Mesothelial cell of epicardium (in vitro differentiated cells): ENCODE data around the gene DENND1B. TPM values are rescaled to one million over a fixed set of nuclear protein-coding genes. Genes with fewer than 3 reads are reported as not detected.

Experiments
- DNase-seq, 2 experiments: peaks; one replicate each; pipeline ENCODE4 v3.0.0; 2021; ENCODE audit warnings: low spot score in 2 of 2; ENCODE audit not compliant: unreplicated experiment in 2 of 2
- H3K27ac Mint-ChIP-seq: 2 replicates; pipeline ENCODE4 v1.8.0; 2021; ENCODE audit warnings: mixed read lengths
- H3K27me3 Mint-ChIP-seq: 2 replicates; pipeline ENCODE4 v1.8.0; 2021; ENCODE audit warnings: low read depth, mixed read lengths
- H3K36me3 Mint-ChIP-seq: 2 replicates; pipeline ENCODE4 v1.8.0; 2021; ENCODE audit warnings: mixed read lengths
- H3K4me1 Mint-ChIP-seq: 2 replicates; pipeline ENCODE4 v1.8.0; 2021; ENCODE audit warnings: mixed read lengths
- H3K4me3 Mint-ChIP-seq: 2 replicates; pipeline ENCODE4 v1.8.0; 2021; ENCODE audit warnings: mild to moderate bottlenecking, moderate library complexity, mixed read lengths
- H3K9me3 Mint-ChIP-seq: 2 replicates; pipeline ENCODE4 v1.8.0; 2021; ENCODE audit warnings: mixed read lengths
- total RNA-seq: library from RNA; stranded (reverse); gene quantifications from 3 replicates; pipeline ENCODE4 v1.2.1, GENCODE V29; 2021
- TF ChIP-seq, protein P1 (sequence below): fragments of 200-600 bp; sonication (generic); IDR thresholded peaks from one replicate; pipeline ENCODE4 v1.5.0; 2021; ENCODE audit warnings: antibody characterized with exemption; ENCODE audit not compliant: unreplicated experiment

DENND1B gene
- total RNA-seq, 1 donor from 2014 or later = 27.9 TPM

DNA sequence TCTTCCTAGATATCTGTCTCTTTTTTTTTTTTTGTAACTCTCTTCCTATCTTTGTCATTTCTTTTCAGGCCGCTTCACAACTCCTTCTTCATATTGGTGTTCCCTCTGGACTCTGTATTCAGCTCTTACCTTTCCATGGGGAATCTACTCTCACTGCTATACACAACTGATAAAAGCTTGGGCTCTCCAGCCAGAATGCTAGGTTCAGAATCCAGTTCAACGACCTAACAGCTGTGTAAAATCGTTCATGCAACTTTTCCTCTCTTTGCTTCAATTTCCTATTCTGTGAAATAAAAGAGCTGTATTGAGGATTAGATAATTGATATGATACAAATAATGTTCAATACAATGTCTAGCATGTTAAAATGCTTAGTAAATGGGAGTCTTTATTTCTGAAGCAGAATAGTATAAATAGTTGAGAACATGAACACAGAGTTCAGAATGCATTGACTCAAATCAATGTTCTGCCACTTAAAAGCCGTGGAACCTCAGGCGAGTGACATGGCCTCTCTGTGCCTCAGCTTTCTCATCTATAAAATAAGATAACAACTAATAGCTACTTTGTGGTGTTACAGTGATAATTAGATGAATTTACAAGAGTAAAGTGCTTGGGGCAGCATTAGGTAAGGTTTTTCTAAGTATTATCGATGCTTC is 88.5 kb downstream of the DENND1B start:
- H3K27ac Mint-ChIP-seq = peak overlapping the region; percentile 73
- DNase-seq = no peak
- TF ChIP-seq, protein P1, sequence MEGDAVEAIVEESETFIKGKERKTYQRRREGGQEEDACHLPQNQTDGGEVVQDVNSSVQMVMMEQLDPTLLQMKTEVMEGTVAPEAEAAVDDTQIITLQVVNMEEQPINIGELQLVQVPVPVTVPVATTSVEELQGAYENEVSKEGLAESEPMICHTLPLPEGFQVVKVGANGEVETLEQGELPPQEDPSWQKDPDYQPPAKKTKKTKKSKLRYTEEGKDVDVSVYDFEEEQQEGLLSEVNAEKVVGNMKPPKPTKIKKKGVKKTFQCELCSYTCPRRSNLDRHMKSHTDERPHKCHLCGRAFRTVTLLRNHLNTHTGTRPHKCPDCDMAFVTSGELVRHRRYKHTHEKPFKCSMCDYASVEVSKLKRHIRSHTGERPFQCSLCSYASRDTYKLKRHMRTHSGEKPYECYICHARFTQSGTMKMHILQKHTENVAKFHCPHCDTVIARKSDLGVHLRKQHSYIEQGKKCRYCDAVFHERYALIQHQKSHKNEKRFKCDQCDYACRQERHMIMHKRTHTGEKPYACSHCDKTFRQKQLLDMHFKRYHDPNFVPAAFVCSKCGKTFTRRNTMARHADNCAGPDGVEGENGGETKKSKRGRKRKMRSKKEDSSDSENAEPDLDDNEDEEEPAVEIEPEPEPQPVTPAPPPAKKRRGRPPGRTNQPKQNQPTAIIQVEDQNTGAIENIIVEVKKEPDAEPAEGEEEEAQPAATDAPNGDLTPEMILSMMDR = no peak
- no peak overlapping the region for H3K4me3 Mint-ChIP-seq
- H3K36me3 Mint-ChIP-seq = peaks cover 29% of the 10 kb centered on the region
- peaks cover 24% of the 10 kb centered on the region for H3K9me3 Mint-ChIP-seq
- H3K4me1 Mint-ChIP-seq = peaks cover 48% of the 10 kb centered on the region
- H3K27me3 Mint-ChIP-seq = no peaks in the 10 kb centered on the region

DNA sequence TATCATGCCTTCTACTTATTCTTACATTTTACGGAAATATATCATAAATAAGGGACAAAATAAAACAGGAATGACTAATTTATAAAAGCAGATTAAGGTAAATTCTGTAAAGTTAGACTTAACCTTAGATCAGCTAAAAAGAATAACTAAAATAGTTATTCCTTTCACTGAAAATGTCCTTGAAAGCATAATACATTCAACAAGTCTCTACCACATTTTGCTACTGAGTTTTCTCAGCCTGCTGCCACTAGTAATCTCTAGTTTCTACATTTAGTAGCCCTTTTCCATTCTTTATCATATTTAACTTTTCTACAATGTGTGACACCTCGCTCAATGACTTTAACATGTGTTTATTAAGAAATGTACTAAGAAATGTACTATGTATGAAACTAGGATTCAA is 89.0 kb downstream of the DENND1B start:
- no peak for DNase-seq
- H3K4me3 Mint-ChIP-seq = no peak overlapping the region
- peaks cover 24% of the 10 kb centered on the region for H3K9me3 Mint-ChIP-seq
- H3K4me1 Mint-ChIP-seq = peaks cover 54% of the 10 kb centered on the region
- peak overlapping the region; percentile 73 for H3K27ac Mint-ChIP-seq
- H3K36me3 Mint-ChIP-seq = peaks cover 28% of the 10 kb centered on the region
- TF ChIP-seq, protein P1 = no peak
- H3K27me3 Mint-ChIP-seq = no peaks in the 10 kb centered on the region

DNA sequence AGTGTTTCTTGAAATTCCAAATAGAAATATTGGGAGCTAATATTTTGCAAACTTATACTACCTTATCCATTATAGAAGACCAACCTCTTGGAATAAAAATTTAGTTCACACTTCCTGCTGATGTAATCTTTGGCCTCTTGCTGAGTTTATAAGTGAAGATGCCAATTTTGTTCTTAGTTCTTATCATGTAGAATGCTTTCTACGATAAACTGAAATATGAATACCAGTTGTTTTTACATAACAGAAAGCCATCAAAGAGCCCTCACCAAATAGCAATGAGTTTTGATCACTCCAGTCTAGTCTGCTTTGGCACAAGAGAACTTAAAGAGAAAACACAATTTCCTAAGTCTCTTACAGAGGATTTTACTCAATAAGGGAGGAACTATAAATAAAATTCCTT is 89.5 kb downstream of the DENND1B start:
- H3K4me3 Mint-ChIP-seq = no peak overlapping the region
- peaks cover 24% of the 10 kb centered on the region for H3K36me3 Mint-ChIP-seq
- H3K9me3 Mint-ChIP-seq = peaks cover 20% of the 10 kb centered on the region
- peak overlapping the region; percentile 79 for H3K27ac Mint-ChIP-seq
- TF ChIP-seq, protein P1 = no peak
- H3K27me3 Mint-ChIP-seq = no peaks in the 10 kb centered on the region
- DNase-seq = no peak
- H3K4me1 Mint-ChIP-seq = peaks cover 56% of the 10 kb centered on the region

DNA sequence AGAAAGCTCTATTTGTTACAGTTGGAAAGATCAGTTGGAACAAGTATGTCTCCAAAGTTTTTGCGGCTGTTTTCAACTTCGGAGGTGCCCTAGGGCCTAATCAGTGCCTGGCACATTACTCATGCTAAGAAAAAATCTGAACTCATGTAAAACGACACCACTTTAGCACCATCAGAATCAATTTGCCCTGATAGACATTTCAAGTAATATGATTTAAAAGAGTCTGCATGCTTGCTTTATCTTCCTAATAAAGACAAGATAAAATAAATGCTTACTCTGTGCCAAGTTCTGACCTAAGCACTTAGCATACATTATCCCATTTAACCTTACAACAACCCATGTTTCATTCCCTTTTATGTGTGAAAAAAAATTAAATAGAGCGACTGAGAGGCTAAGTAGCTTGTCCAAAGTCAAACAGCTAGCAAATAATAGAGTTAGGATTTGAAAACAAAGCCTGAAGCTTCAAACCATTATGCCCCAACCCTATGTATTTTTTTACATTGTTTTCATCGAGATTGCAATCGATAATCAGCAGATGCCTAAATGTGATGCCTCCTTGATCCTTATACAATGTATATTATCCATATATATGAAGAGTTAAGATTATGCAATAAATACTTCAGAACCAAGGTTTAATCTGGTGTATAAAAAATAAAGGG is 91.3 kb downstream of the DENND1B start:
- Mint-ChIP-seq H3K4me1 (peaks cover 62% of the 10 kb centered on the region), H3K9me3 (peaks cover 16% of the 10 kb centered on the region), H3K4me3 (peak overlapping the region; percentile 20), H3K27ac (peak overlapping the region; percentile 50), H3K36me3 (peaks cover 15% of the 10 kb centered on the region), H3K27me3 (no peaks in the 10 kb centered on the region)
- TF ChIP-seq, protein P1 = no peak
- no peak for DNase-seq

DNA sequence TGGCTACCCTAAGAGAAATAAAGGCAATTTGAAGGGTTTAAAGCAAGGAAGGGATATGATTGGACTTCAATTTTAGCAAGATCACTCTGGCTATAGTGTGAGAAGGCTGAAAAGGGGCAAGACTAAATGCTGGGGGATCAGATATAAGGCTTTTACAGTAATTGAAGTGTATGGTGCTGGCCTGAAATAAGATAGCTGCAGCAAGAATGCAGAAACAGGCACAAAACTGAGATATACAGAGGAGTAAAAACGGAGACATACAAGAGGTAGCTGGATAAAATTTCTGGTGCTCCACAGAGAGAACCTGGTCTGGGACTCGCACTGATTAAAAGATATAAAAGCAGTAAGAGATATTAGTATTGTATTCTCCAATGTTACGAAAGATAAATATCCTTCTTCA is 92.0 kb downstream of the DENND1B start:
- DNase-seq = no peak
- H3K4me1 Mint-ChIP-seq = peaks cover 64% of the 10 kb centered on the region
- peak overlapping the region; percentile 50 for H3K27ac Mint-ChIP-seq
- no peaks in the 10 kb centered on the region for H3K27me3 Mint-ChIP-seq
- H3K9me3 Mint-ChIP-seq = peaks cover 9% of the 10 kb centered on the region
- peak overlapping the region; percentile 20 for H3K4me3 Mint-ChIP-seq
- TF ChIP-seq, protein P1 = no peak
- peaks cover 8% of the 10 kb centered on the region for H3K36me3 Mint-ChIP-seq
